HepG2 (cell line): ENCODE data around the gene PPP2R5D. TPM values are rescaled to one million over a fixed set of nuclear protein-coding genes. Genes with fewer than 3 reads are reported as not detected.

Experiments used
- ATAC-seq: fragments of 200-7000 bp; cut with Tn5 transposase; 3 replicates; pipeline ENCODE4 v1.9.1; 2020; ENCODE audit warnings: mild to moderate bottlenecking, moderate library complexity
- BruUV-seq: library from RNA; stranded (reverse); fragments of 400-500 nt; replicated peaks from 2 replicates; lab custom pipeline; 2021; lab: Mats Ljungman, UMichigan
- CTCF ChIA-PET: fragments of 300-600 bp; formaldehyde crosslinking; extraction: SDS; loops from one replicate; lab custom pipeline; 2021; ENCODE audit warnings: low total read pairs, inconsistent platforms, low intra/inter-chr PET ratio; lab: Yijun Ruan, JAX
- POLR2A ChIA-PET: fragments of 350-600 bp; sonication (Branson Sonifier 250); formaldehyde crosslinking; loops from one replicate; lab custom pipeline; 2020; ENCODE audit warnings: antibody characterized with exemption, inconsistent platforms; lab: Yijun Ruan, JAX
- DNase-seq: peaks from one replicate; pipeline ENCODE4 v3.0.0-alpha.2; 2015; ENCODE audit warnings: low spot score
- FAIRE-seq: peaks from 3 replicates; lab custom pipeline; 2011; peaks lifted over from hg19 to GRCh38; lab: Jason Lieb, UNC
- H2AFZ ChIP-seq: one replicate; pipeline ENCODE4 v1.6.1; 2011; ENCODE audit warnings: low read length, inconsistent platforms
- H3K27ac ChIP-seq: fragments of 300-600 bp; 3 replicates; pipeline ENCODE4 v1.8.0; 2011; ENCODE audit warnings: mixed run types, mild to moderate bottlenecking, mixed read lengths, low read length, inconsistent platforms; ENCODE audit not compliant: insufficient read depth; ENCODE audit errors: extremely low read length
- H3K27me3 ChIP-seq, 2 experiments: fragments of 200-600 bp in 1 of 2; 2 replicates in 1 of 2; 3 replicates in 1 of 2; pipeline versions ENCODE4 v1.6.0 to v1.8.0; 2011; ENCODE audit warnings: low read length in 2 of 2, mild to moderate bottlenecking in 2 of 2, moderate library complexity in 2 of 2, inconsistent platforms in 1 of 2; ENCODE audit not compliant: insufficient read depth in 2 of 2, control insufficient read depth in 1 of 2
- H3K36me3 ChIP-seq, 2 experiments: fragments of 200-600 bp in 1 of 2; replicated peaks in 1 of 2; 2 replicates in 1 of 2; 3 replicates in 1 of 2; pipeline versions ENCODE4 v1.5.1 to v1.8.0; 2011; ENCODE audit warnings: low read length in 2 of 2, inconsistent platforms in 1 of 2; ENCODE audit not compliant: insufficient read depth in 2 of 2, control insufficient read depth in 1 of 2
- H3K4me1 ChIP-seq: 2 replicates; pipeline ENCODE4 v1.5.1; 2012; ENCODE audit warnings: low read length, inconsistent platforms; ENCODE audit not compliant: insufficient read depth
- H3K4me2 ChIP-seq: 2 replicates; pipeline ENCODE4 v1.6.0; 2011; ENCODE audit warnings: low read depth, low read length, inconsistent platforms
- H3K4me3 ChIP-seq, 3 experiments: fragments of 200-600 bp in 1 of 3; sonication (generic), shearing (Covaris generic) in 1 of 3; replicated peaks in 1 of 3; 2 replicates each; pipeline ENCODE4 v1.5.1; 2011 to 2016; ENCODE audit warnings: low read length in 3 of 3, inconsistent platforms in 2 of 3, low read depth in 2 of 3, mild to moderate bottlenecking in 2 of 3, control low read depth in 1 of 3, mixed read lengths in 1 of 3; ENCODE audit not compliant: insufficient read depth in 1 of 3
- H3K79me2 ChIP-seq: one replicate; pipeline ENCODE4 v1.6.1; 2011; ENCODE audit warnings: low read length, inconsistent platforms; ENCODE audit not compliant: insufficient read depth
- H3K9ac ChIP-seq: 2 replicates; pipeline ENCODE4 v1.6.0; 2011; ENCODE audit warnings: mild to moderate bottlenecking, low read depth, low read length, inconsistent platforms; ENCODE audit not compliant: insufficient read depth
- H3K9me3 ChIP-seq: 2 replicates; pipeline ENCODE4 v1.5.1; 2012; ENCODE audit warnings: mild to moderate bottlenecking, low read length
- H4K20me1 ChIP-seq: 2 replicates; pipeline ENCODE4 v1.6.0; 2011; ENCODE audit warnings: inconsistent platforms, mild to moderate bottlenecking, low read length, moderate library complexity; ENCODE audit not compliant: insufficient read depth
- EEA1 ChIP-seq: sonication (generic); formaldehyde crosslinking; IDR thresholded peaks from 2 replicates; pipeline ENCODE4 v1.5.1; 2020; ENCODE audit warnings: mild to moderate bottlenecking, missing genetic modification reagents, borderline replicate concordance
- SMARCE1 ChIP-seq: fragments of 450-650 bp; IDR thresholded peaks from 2 replicates; pipeline ENCODE4 v1.6.1; 2017; ENCODE audit warnings: borderline replicate concordance
- TFAP4 ChIP-seq: sonication (generic); IDR thresholded peaks from 2 replicates; pipeline ENCODE4 v1.6.1; 2016; ENCODE audit warnings: low read depth, borderline replicate concordance
- TGIF2 ChIP-seq: IDR thresholded peaks from 2 replicates; pipeline ENCODE4 v1.6.1; 2016; ENCODE audit warnings: control low read depth, missing compliant biosample characterization
- TRIM22 ChIP-seq: fragments of 450-650 bp; IDR thresholded peaks from 2 replicates; pipeline ENCODE4 v1.6.1; 2017
- ZBTB10 ChIP-seq: sonication (generic); formaldehyde crosslinking; IDR thresholded peaks from 2 replicates; pipeline ENCODE4 v1.4.0; 2020; ENCODE audit warnings: missing genetic modification reagents, borderline replicate concordance
- ZBTB38 ChIP-seq: sonication (generic); formaldehyde crosslinking; IDR thresholded peaks from 2 replicates; pipeline ENCODE4 v1.5.1; 2020; ENCODE audit warnings: mild to moderate bottlenecking, missing genetic modification reagents
- ZKSCAN1 ChIP-seq: fragments of 150-350 bp; IDR thresholded peaks from 2 replicates; pipeline ENCODE4 v1.6.1; 2014; ENCODE audit warnings: low read length
- ZNF232 ChIP-seq: sonication (generic); formaldehyde crosslinking; IDR thresholded peaks from 2 replicates; pipeline ENCODE4 v1.4.0; 2020; ENCODE audit warnings: missing genetic modification reagents, borderline replicate concordance
- ZNF550 ChIP-seq: sonication (generic); formaldehyde crosslinking; IDR thresholded peaks from 2 replicates; pipeline ENCODE4 v1.4.0; 2020; ENCODE audit warnings: mild to moderate bottlenecking, missing genetic modification reagents, borderline replicate concordance
- ZNF569 ChIP-seq: sonication (generic); formaldehyde crosslinking; IDR thresholded peaks from 2 replicates; pipeline ENCODE4 v1.5.0; 2020; ENCODE audit warnings: mild to moderate bottlenecking, missing genetic modification reagents, moderate library complexity, borderline replicate concordance
- ZNF790 ChIP-seq: sonication (generic); formaldehyde crosslinking; IDR thresholded peaks from 2 replicates; pipeline ENCODE4 v1.8.0; 2022; ENCODE audit warnings: missing genetic modification reagents, mild to moderate bottlenecking, borderline replicate concordance
- ZNF792 ChIP-seq: IDR thresholded peaks from 2 replicates; pipeline ENCODE4 v1.6.1; 2016
- ZNF883 ChIP-seq: sonication (generic); formaldehyde crosslinking; IDR thresholded peaks from 2 replicates; pipeline ENCODE4 v1.5.1; 2020; ENCODE audit warnings: mild to moderate bottlenecking, missing genetic modification reagents; ENCODE audit errors: not compliant biosample characterization
- ZSCAN12 ChIP-seq: sonication (generic); formaldehyde crosslinking; IDR thresholded peaks from 2 replicates; pipeline ENCODE4 v1.9.0; 2021; ENCODE audit warnings: mild to moderate bottlenecking, missing genetic modification reagents
- WGBS: methylation state at CpG from one replicate; pipeline ENCODE4 v1.1.6; 2017; ENCODE audit warnings: low lambda C conversion rate; 5-methylcytosine and 5-hydroxymethylcytosine counted together
- in situ Hi-C: cut with HindIII; loops from 2 replicates; pipeline ENCODE4 v1.10.0; 2017; ENCODE audit warnings: low pct_unique_long_range_greater_than_20kb; ENCODE audit not compliant: extremely low pct_ligation_motif_present
- intact Hi-C: fragments of 100-400 bp; cut with micrococcal nuclease; formaldehyde crosslinking; loops from one replicate; pipeline ENCODE4 v1.10.0; 2022; ENCODE audit not compliant: unreplicated experiment
- polyA plus RNA-seq, 8 experiments: library from polyadenylated mRNA; depleted of rRNA in 3 of 8; stranded (reverse) in 7 of 8; unstranded in 1 of 8; fragments of >200 nt; fragmentation: Illumina TruSeq in 4 of 8; extraction: Trizol in 4 of 8; gene quantifications; 2 replicates each; pipeline versions ENCODE4 v1.2.1 to v1.2.3, GENCODE V29; 2011 to 2016; ENCODE audit warnings: low read depth in 4 of 8, missing spikeins in 1 of 8, mixed read lengths in 1 of 8; ENCODE audit not compliant: insufficient read depth in 1 of 8
- total RNA-seq, 5 experiments: library from RNA; depleted of rRNA; stranded (reverse); fragments of >200 nt; fragmentation: Illumina TruSeq; extraction: Trizol; gene quantifications; 2 replicates each; pipeline ENCODE4 v1.2.3, GENCODE V29; 2016; ENCODE audit warnings: low read depth in 1 of 5

PPP2R5D gene
- total and polyA plus RNA-seq, 2 of the 13 experiments (the other 11 are each of a cell fraction or from before 2014, with no cell fraction given) = 53.7 to 60.4 TPM

GRCh38 chr6:43052842-43053544, 68.6 kb downstream of the PPP2R5D start:
- ChIA-PET POLR2A (interaction anchor here (0.8 to 3.4 kb wide), 30 partner anchors 8 to 522 kb away, joined by 3 to 45 read pairs (median 5); partner anchors contain the start of genes CNPY3, CUL9, GNMT and KLHDC3), CTCF (interaction anchor here (1.2 kb wide), 1 partner anchor 118 kb away, joined by 3 read pairs; no protein-coding TSS in a partner anchor)
- peak; percentile 59 for FAIRE-seq
- TF ChIP-seq TFAP4 (peak; percentile 29; the same call in 1 of the 2 replicates), ZNF232 (CRISPR knock-in tag) (0 out of 2 replicates have a peak, but pooled peaks have one; percentile 20), ZNF792 (CRISPR knock-in tag) (no peak), ZNF550 (CRISPR knock-in tag) (peak; percentile 34; the same call in 1 of the 2 replicates), ZBTB38 (peak; percentile 76), ZNF790 (CRISPR knock-in tag) (no peak), ZKSCAN1 (no peak), TGIF2 (CRISPR knock-in tag) (0 out of 2 replicates have a peak, but pooled peaks have one; percentile 17), EEA1 (CRISPR knock-in tag) (no peak), ZNF569 (0 out of 2 replicates have a peak, but pooled peaks have one; percentile 62), TRIM22 (no peak), ZBTB10 (CRISPR knock-in tag) (0 out of 2 replicates have a peak, but pooled peaks have one; percentile 26), ZNF883 (CRISPR knock-in tag) (peak; percentile 82), ZSCAN12 (CRISPR knock-in tag) (no peak), SMARCE1 (no peak)

More at GRCh38 chr6:43052842-43053544, 68.6 kb downstream of the PPP2R5D start:
- Histone ChIP-seq H3K4me3 (peak overlapping the region; percentile 75 to 96 (median 94)), H3K27me3 (no peaks in the 10 kb centered on the region), H2AFZ (no peak overlapping the region), H3K79me2 (peaks cover 37% of the 10 kb centered on the region), H3K4me2 (peak overlapping the region; percentile 91), H3K27ac (peak overlapping the region; percentile 84), H3K9me3 (no peaks in the 10 kb centered on the region), H3K36me3 (peaks cover 16 to 48% of the 10 kb centered on the region in 2 experiments), H4K20me1 (no peaks in the 10 kb centered on the region), H3K4me1 (peaks cover 42% of the 10 kb centered on the region), H3K9ac (peak overlapping the region; percentile 98)
- in situ Hi-C loops = no loop called here
- intact Hi-C loops = loop anchor here (5.0 kb wide), 1 partner anchor 41 kb away; the partner anchor contains the start of genes KLHDC3 and MEA1
- WGBS = 10% methylated on average over 22 of the region's 22 CpGs
- DNase-seq (no peak), ATAC-seq (peak; percentile 64)
- no TSS peak for BruUV-seq
